ENCODE measurements around the gene SPRR4. TPM values are rescaled to one million over a fixed set of nuclear protein-coding genes. Genes with fewer than 3 reads are reported as not detected.

SPRR4 gene
- polyA plus RNA-seq, 1 donor (not counting 4 experiments of a cell fraction or from before 2014, with no cell fraction given) = 1.9 TPM

DNA sequence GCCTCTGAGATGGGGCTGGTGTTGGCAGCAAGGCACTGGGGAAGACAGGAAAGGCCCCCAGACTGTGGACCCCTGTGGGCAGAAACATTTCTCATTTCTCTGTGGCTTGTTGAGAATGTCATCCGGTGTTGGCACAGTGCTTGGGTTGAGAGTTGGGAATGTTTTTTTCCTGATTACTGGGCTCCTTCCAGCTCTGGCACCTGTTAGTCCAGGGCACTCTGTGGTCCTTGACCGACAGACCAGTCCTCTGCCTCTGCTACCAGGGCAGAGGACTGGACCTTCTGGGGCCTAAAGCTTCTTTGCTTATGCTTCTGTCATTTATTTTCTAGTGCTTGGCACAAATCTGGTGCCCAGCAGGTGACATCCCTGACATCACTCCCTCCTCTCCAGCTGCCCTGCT, 28.3 kb upstream of the SPRR4 start:
- no peak overlapping the region for H2AFZ ChIP-seq (ENCODE audit: control insufficient read depth, low read length)
- H3K4me1 ChIP-seq (ENCODE audit: control insufficient read depth, extremely low read depth, insufficient read depth, low read length) = peaks cover 21% of the 10 kb centered on the region
- dilution Hi-C loops (cut with MboI; ENCODE audit: extremely low pct_ligation_motif_present, low sequenced_read_pairs) = no loop called here
- FAIRE-seq (no peak), DNase-seq (ENCODE audit: low read depth, low spot score) (no peak)
- no peaks in the 10 kb centered on the region for H4K20me1 ChIP-seq (ENCODE audit: control insufficient read depth, extremely low read depth, insufficient read depth, low read length)
- H3K79me2 ChIP-seq (ENCODE audit: control insufficient read depth, insufficient read depth, low read length) = no peaks in the 10 kb centered on the region
- H3K27me3 ChIP-seq (ENCODE audit: control insufficient read depth, extremely low read depth, insufficient read depth, low read length) = no peaks in the 10 kb centered on the region
- TF ChIP-seq CTCF (optimal IDR thresholded peaks at IDR 0.05 in 1 of 3, IDR thresholded peaks at IDR 0.05 in 1 of 3, conservative IDR thresholded peaks at IDR 0.05 in 1 of 3; ENCODE audit: extremely low read depth in 1 of 3, insufficient read depth in 2 of 3, low read length in 3 of 3) (no peak), EZH2 (IDR thresholded peaks at IDR 0.05; ENCODE audit: low read length) (no peak)
- no peaks in the 10 kb centered on the region for H3K9me1 ChIP-seq (ENCODE audit: control insufficient read depth, extremely low read depth, insufficient read depth, low read length)
- H3K9me3 ChIP-seq (ENCODE audit: control insufficient read depth, low read depth, low read length) = no peaks in the 10 kb centered on the region
- no peak overlapping the region for H3K4me2 ChIP-seq (ENCODE audit: control insufficient read depth, extremely low read depth, insufficient read depth, low read depth, low read length)
- H3K36me3 ChIP-seq (ENCODE audit: control insufficient read depth in 2 of 2, extremely low read depth in 1 of 2, insufficient read depth in 2 of 2, low read length in 2 of 2) = no peaks in the 10 kb centered on the region
- no peak overlapping the region for H3K4me3 ChIP-seq (ENCODE audit: control insufficient read depth in 2 of 3, extremely low read depth in 1 of 3, insufficient read depth in 2 of 3, low read depth in 1 of 3, low read length in 3 of 3)
- H3K27ac ChIP-seq (ENCODE audit: control insufficient read depth, insufficient read depth, low read length) = no peak overlapping the region
- H3K9ac ChIP-seq (ENCODE audit: control insufficient read depth, extremely low read depth, insufficient read depth, low read length) = no peak overlapping the region

DNA sequence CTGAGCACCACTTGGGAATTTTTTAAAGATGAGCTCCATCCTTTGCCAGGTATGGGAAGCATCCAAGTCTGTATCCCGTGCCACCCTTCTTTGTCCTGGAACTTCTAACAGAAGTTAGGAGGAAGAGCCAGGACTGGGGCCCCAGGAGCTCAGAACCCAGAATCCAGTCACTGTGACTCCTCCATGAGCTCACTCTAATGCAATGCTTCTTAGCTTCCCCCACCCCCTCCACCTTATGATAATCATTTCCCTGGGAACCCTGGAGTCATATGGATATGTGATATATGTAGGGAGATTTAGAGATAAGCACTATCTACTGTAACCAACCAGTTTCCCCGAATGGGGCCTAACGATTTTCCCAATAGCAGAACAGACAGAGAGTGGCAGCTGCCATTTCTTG, 24.2 kb upstream of the SPRR4 start:
- FAIRE-seq = no peak
- H4K20me1 ChIP-seq (ENCODE audit: control insufficient read depth, extremely low read depth, insufficient read depth, low read length) = no peaks in the 10 kb centered on the region

More for the DNA sequence above, 24.2 kb upstream of the SPRR4 start:
- Histone ChIP-seq H3K9me1 (ENCODE audit: control insufficient read depth, extremely low read depth, insufficient read depth, low read length) (no peaks in the 10 kb centered on the region), H3K36me3 (ENCODE audit: control insufficient read depth in 2 of 2, extremely low read depth in 1 of 2, insufficient read depth in 2 of 2, low read length in 2 of 2) (no peaks in the 10 kb centered on the region), H3K4me3 (ENCODE audit: control insufficient read depth in 2 of 3, extremely low read depth in 1 of 3, insufficient read depth in 2 of 3, low read depth in 1 of 3, low read length in 3 of 3) (no peak overlapping the region), H3K79me2 (ENCODE audit: control insufficient read depth, insufficient read depth, low read length) (no peaks in the 10 kb centered on the region), H3K27ac (ENCODE audit: control insufficient read depth, insufficient read depth, low read length) (no peak overlapping the region), H3K4me1 (ENCODE audit: control insufficient read depth, extremely low read depth, insufficient read depth, low read length) (peaks cover 21% of the 10 kb centered on the region), H3K4me2 (ENCODE audit: control insufficient read depth, extremely low read depth, insufficient read depth, low read depth, low read length) (no peak overlapping the region), H3K27me3 (ENCODE audit: control insufficient read depth, extremely low read depth, insufficient read depth, low read length) (no peaks in the 10 kb centered on the region), H2AFZ (ENCODE audit: control insufficient read depth, low read length) (no peak overlapping the region), H3K9me3 (ENCODE audit: control insufficient read depth, low read depth, low read length) (no peaks in the 10 kb centered on the region), H3K9ac (ENCODE audit: control insufficient read depth, extremely low read depth, insufficient read depth, low read length) (no peak overlapping the region)
- dilution Hi-C loops (cut with MboI; ENCODE audit: extremely low pct_ligation_motif_present, low sequenced_read_pairs) = no loop called here
- no peak for DNase-seq (ENCODE audit: low read depth, low spot score)
- TF ChIP-seq CTCF (optimal IDR thresholded peaks at IDR 0.05 in 1 of 3, IDR thresholded peaks at IDR 0.05 in 1 of 3, conservative IDR thresholded peaks at IDR 0.05 in 1 of 3; ENCODE audit: extremely low read depth in 1 of 3, insufficient read depth in 2 of 3, low read length in 3 of 3) (no peak), EZH2 (IDR thresholded peaks at IDR 0.05; ENCODE audit: low read length) (no peak)
